NK-92 treated with Interleukin-12 subunit alpha and Interleukin-12 subunit beta, amount 100 ng/mL, for 24 hours (cell line): ENCODE measurements around the gene NUP214.

Experiments
- DNase-seq: peaks from one replicate; lab custom pipeline; 2025; lab: John Stamatoyannopoulos, UW

Gene NUP214

GRCh38 chr9:131277287-131277909 is 152.0 kb downstream of the NUP214 start:
- DNase-seq = no peak

GRCh38 chr9:131277910-131278701 is 152.7 kb downstream of the NUP214 start:
- peak; percentile 53 for DNase-seq

GRCh38 chr9:131278702-131279111 is 153.3 kb downstream of the NUP214 start:
- DNase-seq = no peak

- DNase-seq = no peak
Measured at GRCh38 chr9:131279196-131279862, 153.9 kb downstream of the NUP214 start.

- no peak for DNase-seq
Measured at GRCh38 chr9:131279863-131280570, 154.6 kb downstream of the NUP214 start.

- DNase-seq = no peak
Measured at GRCh38 chr9:131280660-131281059, 155.3 kb downstream of the NUP214 start.

DNA sequence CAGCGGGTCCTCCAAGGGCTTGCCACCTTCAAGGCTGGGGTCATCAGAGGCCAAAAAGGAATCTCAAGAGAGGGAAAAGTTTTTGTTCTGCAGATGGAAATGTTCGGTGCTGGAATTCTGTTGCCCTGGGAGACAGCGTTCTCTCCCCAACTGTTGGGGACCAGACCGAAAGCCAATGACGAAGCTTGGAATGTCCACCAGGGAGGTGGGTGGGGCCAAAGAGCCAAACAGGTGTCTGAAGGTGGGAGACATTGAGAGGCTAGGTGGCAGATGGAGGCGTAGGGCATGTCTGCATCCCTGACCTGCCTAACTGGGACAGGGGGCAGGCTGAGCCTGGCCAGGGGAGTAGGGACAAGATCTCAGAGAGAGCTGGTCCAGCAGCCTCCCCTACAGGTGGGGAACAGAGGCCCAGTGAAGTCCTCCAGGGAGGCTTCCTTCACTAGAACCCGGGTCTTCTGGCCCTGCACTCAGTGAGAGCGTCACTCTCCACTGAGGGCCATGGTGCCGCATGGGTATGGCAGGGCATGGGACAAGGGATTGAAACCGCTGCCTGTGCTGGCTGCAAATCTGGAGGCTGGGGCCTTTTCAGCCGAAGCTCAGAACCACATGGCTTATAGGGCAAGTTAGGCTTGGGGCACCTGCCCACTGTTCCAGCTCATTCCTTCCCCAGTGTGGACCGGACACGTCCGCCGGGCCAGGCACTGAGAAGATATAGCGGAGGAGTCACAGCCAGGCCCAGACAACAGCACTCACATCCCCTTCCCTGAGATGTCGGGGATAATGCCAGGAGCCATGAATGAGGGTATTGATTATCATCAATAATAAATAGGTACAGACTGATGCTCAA is 156.0 kb downstream of the NUP214 start:
- no peak for DNase-seq

DNA sequence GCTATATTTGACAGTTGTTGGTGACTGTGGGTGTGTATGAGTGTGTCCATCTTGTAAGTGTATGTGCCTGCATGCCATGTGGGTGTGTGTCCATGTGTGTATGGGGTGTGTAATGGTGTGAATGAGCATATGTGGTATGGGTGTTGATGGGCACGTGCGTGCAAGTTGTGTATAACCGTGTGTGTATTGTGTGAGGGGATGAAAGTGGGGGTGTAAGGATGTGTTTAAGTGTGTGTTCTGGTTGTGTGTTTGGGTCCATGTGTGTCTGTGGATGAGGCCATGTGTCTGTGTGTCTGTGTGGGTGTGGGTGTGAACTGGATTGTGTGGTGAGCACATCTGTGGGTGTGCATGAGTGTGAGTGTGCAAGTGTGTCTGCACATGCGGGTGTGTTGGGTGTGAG is 156.8 kb downstream of the NUP214 start:
- DNase-seq = no peak

GRCh38 chr9:131282688-131283422 is 157.5 kb downstream of the NUP214 start:
- DNase-seq = no peak
